HT1080 (cell line): ENCODE results near the gene ZNF165. TPM values are rescaled to one million over a fixed set of nuclear protein-coding genes. Genes with fewer than 3 reads are reported as not detected.
"Not testable (repeated sequence)": the region's sequence is repeated elsewhere in the genome, so short reads cannot be mapped to it uniquely, and the experiment has no call there.

Experiments
- DNase-seq: peaks from one replicate; pipeline ENCODE4 v3.0.0-alpha.2; 2015; ENCODE audit warnings: low read depth
- polyA plus RNA-seq, 2 experiments: library from polyadenylated mRNA; depleted of rRNA; stranded (reverse); fragments of >200 nt; gene quantifications; 2 replicates each; pipeline ENCODE4 v1.2.3, GENCODE V29; 2015
- total RNA-seq: library from RNA; depleted of rRNA; stranded (reverse); fragments of >200 nt; shearing (Covaris generic); gene quantifications from 2 replicates; pipeline ENCODE4 v1.2.3, GENCODE V29; 2014; rRNA removed

The ZNF165 gene
- 0.39 and 0.43 TPM in 2 replicates for total RNA-seq
- polyA plus RNA-seq (2015; cell fraction: cytosol; rRNA removed) = 0.41 and 0.63 TPM in 2 replicates
- polyA plus RNA-seq (2015; cell fraction: nucleus; rRNA removed) = 0.61 and 0.87 TPM in 2 replicates

GRCh38 chr6:28080381-28080630 is at the start of gene ZNF165:
ZNF165 (plus strand) TSS chr6:28080568; CDS start chr6:28085481, 4,913 bp downstream.
- DNase-seq = not testable (repeated sequence)

GRCh38 chr6:28053584-28053983 is 26.8 kb upstream of the ZNF165 start:
- no peak for DNase-seq

- DNase-seq = no peak
Measured at GRCh38 chr6:28060405-28060804, 20.0 kb upstream of the ZNF165 start.

DNA sequence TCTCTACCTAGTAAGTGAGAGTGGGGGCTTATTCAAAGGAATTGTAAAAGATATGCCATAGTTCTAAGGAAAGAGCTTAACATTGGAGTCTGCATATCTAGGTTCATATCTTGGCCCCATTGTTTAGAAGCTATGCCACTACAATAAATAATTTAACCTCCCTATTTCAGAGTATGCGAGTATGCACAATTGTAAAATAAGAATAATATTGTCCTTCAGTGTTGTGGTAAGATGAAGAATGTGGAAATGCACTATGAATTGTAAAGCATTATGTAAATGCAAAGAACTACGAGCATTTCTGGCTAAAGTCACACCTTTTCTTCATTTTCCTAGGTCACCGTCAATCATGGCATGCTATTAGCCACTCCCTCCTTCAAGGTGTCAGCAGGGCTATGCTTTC is 16.1 kb upstream of the ZNF165 start:
- DNase-seq = no peak

GRCh38 chr6:28068067-28068466 is 12.3 kb upstream of the ZNF165 start:
- no peak for DNase-seq

DNA sequence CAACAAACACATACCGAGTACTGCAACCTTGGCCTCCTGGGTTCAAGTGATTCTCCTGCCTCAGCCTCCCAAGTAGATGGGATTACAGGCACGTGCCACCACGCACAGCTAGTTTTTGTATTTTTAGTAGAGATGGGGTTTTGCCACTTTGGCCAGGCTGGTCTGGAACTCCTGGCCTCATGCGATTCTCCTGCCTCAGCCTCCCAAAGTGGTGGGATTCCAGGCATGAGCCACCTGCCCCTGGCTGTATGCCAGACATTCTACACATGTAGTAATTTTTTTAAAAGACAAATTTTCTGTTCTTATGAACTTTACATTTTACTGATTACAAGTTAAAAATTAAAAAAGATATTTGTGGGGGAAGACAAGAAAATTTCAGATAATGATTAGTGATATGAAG is 9.4 kb upstream of the ZNF165 start:
- DNase-seq = not testable (repeated sequence)

DNA sequence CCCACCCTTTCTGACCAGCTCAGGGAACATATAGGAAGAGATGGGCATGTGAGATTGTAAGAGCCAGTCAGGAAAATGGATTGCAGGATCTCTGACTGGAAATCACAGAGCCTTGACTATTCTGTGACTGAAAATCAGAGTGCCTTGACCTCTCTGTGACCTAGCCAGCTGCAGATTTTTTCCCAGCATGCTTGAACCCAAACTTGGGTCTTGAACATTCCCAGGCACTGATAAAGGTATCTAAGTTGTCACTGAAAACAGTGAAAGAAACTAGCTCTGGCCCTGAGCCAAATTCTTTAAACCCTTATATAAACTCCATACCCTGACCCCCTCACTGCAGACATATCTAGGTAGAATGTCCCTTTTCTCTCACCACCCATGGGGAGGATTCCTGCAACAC is 2.3 kb upstream of the ZNF165 start:
- no peak for DNase-seq

GRCh38 chr6:28078836-28079235 is 1.5 kb upstream of the ZNF165 start:
- no peak for DNase-seq

- DNase-seq = peak; percentile 90
Measured at GRCh38 chr6:28080631-28081485, 490 bp downstream of the ZNF165 start.

- DNase-seq = no peak
Measured at GRCh38 chr6:28081486-28081751, 1.1 kb downstream of the ZNF165 start.

DNA sequence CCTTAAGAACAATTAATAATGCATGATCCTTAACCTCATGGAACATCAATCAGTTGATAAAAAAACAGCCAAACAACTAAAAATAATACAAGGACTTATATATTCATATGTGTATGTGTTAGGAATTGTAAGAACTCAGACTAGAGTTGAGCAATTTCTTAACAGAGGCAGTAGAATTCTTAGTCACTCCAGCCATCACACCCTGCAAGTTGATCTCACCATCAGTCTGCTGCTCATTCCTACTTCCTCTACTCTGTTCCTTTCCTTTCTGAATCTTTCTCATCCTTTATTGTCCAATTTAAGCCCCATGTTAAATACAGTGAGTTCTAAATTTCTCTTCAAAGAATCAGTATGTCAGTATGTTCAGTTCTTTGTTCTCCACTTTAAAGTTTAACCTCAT is 2.6 kb downstream of the ZNF165 start:
- DNase-seq = no peak

GRCh38 chr6:28089054-28089453 is 8.7 kb downstream of the ZNF165 start:
- DNase-seq = no peak

GRCh38 chr6:28090917-28091586 is 10.7 kb downstream of the ZNF165 start:
- no peak for DNase-seq

DNA sequence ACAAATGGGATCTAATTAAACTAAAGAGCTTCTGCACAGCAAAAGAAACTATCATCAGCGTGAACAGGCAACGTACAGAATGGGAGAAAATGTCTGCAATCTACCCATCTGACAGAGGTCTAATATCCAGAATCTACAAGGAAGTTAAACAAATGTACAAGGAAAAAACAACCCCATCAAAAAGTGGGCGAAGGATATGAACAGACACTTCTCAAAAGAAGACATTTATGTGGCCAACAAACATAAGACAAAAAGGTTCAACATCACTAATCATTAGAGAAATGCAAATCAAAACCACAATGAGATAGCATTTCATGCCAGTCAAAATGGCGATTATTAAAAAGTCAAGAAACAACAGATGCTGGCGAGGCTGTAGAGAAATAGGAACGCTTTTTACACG is 21.9 kb downstream of the ZNF165 start:
- DNase-seq = not testable (repeated sequence)

GRCh38 chr6:28102699-28103098 is 22.3 kb downstream of the ZNF165 start:
- DNase-seq = not testable (repeated sequence)

DNA sequence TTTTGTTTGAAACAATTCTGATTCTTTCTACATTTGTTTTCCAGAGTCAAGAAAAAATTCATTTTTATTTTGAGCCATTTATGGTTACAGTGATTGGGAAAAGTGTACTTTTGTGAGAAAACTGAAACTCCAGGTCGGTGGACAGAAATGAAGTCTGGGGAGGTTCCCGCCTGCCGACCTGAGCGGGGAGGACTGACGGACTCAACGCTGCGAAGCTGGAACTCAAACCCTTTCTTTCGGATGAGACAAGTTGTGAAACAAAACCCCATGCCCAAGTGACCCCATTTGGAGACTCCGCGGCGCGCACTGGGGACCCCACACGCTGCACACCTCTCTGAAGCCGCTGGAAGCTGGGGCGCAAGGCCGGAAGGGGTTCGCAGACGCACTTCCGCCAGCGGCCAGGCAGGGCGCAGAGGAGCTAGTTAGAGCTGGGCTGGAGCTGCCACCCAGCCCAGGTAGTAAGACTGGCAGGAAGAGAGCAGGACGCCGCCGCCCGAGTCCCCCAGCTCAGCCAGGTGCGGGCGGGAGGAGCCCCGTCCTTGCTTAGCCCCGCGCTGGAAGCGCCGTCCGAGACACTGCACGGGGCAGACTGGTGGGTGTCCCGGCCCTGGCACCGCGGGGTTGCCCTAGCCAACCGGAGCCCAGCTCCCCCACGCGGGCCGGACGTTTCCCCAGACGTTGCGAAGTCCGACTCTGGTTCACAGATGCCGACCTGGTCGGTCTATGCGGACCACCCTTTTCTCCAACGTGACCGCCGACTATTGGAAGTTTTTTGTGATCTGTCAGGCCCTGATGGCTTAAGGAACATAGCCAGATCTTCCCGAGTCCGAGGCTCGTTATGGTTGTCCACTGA is 24.2 kb downstream of the ZNF165 start:
- peak; percentile 71 for DNase-seq

DNA sequence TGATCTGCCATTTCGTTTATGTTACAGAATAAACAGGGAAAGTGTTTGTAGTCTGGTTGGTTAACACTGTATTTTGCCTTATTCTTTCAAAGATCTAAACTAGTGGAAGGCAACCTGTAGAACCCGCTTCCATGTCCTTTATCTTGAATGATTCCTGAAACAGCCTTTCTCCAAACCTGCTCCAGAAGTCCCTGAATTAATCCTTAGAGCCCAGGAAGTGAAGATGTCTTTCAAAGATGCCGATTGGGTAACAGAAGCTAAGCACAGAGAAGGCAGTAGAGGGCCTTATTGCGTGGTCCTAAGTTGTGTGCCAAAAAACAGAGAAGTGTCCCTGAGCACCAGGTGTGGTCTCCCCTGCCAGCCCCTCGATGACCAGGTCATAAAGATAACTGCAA is 24.9 kb downstream of the ZNF165 start:
- no peak for DNase-seq

DNA sequence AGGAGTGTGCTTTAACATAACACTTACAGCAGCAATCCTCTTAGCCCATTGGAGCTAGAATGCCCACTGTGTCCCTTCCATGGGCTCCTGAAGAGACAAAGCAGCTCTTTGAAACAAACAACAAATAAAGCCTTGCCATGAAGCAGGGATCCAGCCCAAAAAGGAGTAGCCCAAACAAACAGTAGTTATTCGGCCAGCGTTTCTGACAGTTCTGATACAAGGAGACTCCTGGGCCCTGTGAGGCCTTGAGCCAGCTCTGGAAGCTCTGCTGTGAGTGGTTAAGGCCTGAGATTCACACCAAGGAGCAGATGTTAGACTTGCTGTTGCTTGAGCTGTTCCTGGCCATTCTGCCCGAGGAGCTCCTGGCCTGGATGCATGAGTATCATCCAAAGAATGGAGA is 27.1 kb downstream of the ZNF165 start:
- no peak for DNase-seq

DNA sequence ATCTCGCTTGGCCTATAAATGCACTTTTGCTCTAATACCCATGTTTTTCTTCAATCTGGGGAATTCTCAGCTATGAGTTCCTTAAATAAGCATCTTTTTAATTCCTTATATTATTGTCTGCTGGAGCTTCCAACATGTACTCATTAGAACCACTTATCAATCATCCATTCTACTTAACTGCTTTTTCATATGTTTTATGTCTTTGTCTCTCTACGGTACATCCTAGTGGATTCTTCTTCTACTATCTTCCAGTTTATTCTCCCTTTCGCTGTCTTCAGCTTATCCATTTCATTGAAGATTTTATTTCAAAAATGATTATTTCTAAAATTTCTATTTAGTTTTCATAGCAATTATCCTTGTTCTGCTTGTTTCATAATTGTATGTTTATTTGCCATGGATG is 31.6 kb downstream of the ZNF165 start:
- DNase-seq = no peak

GRCh38 chr6:28115799-28116198 is 35.4 kb downstream of the ZNF165 start:
- no peak for DNase-seq

DNA sequence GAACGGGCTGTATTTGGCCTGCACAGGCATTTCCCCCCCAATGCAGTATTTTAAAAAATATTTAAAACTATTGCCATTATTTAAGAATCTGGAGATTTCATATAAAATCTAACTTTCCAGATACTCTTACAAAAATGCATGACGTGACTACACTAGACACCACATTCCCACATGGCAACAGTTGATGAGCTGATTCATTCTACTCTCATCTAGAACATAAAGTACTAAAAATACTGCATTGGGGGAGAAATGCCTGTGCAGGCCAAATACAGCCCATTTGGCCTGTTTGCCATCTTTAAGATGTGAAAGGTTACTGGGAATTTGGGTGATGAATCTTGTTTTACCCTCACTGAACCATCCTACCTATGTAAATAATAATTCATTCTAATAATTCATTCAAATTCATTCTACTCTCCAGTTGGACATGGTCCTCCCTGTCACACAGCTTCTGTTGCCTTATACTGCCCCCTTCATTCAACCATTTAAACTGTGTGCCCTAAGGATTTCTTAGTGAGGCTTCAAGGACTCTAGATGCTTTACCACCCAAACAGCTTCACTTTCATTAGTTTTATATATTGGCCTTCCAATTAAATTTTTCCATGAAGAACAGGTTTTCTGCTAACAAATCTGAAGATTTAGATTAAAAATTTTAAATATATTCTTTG is 37.1 kb downstream of the ZNF165 start:
- no peak for DNase-seq

DNA sequence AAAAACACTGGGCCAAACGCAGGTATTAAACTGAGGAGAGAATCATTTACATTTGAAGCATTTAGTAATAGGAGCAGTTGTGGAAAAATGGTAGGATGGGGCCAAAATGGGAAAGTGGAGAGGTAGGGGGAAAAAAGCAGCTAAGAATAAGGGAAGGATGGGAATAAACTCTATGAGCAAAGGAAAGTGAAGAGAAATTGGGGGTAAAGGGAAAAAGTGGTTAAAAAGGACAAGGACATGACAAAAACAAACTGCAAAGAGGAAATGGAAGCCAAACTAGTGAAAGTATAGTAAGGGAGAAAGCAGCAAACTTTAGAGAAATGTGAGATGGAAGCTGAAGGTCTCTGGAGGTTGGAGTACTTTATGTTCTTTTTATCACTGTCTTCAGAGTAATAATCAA is 37.8 kb downstream of the ZNF165 start:
- no peak for DNase-seq
